Measurements from ENCODE around the gene GCHFR. TPM values are rescaled to one million over a fixed set of nuclear protein-coding genes. Genes with fewer than 3 reads are reported as not detected.
A peak's percentile ranks its signal among the peaks of the same experiment; 100 is the strongest.

Gene GCHFR
- total RNA-seq, 4 donors from 2014 or later, result 42.5 to 129 (median 97.1) TPM

DNA sequence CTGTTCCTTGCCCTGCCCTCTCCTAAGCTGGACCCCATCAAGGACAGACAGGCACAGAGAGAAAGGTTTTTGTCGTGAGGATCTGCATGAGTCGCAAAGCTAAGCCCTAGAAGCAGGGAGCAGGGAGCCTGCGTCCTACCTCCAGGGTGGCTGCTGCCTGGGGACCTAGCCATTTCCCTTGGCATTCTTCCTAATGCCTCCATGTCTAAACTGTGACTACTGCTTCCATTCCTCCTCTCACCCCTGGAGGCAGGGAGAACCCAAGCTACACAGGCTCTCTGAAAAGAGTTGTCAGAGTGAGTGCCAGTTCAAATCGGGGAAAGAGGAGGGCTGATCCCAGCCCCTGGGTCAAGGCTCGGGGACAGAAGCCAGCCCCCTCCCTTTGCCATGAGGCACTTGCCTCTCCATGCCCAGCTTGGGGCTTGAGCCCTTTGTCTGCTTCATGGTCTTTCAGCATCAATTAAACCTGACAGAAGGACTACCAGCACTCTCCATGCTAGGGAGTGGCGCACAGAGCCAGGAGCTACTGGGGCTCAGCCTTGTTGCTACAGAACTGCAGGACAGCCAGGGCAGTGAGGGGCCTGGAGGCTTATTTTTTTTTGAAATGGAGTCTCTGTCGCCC lies 2.4 kb downstream of the GCHFR start:
- ATAC-seq (ENCODE audit: low FRiP score), result no peak
- no peak for DNase-seq (ENCODE audit: low spot score)
- TF ChIP-seq CTCF (IDR thresholded peaks at IDR 0.05), result no peak

DNA sequence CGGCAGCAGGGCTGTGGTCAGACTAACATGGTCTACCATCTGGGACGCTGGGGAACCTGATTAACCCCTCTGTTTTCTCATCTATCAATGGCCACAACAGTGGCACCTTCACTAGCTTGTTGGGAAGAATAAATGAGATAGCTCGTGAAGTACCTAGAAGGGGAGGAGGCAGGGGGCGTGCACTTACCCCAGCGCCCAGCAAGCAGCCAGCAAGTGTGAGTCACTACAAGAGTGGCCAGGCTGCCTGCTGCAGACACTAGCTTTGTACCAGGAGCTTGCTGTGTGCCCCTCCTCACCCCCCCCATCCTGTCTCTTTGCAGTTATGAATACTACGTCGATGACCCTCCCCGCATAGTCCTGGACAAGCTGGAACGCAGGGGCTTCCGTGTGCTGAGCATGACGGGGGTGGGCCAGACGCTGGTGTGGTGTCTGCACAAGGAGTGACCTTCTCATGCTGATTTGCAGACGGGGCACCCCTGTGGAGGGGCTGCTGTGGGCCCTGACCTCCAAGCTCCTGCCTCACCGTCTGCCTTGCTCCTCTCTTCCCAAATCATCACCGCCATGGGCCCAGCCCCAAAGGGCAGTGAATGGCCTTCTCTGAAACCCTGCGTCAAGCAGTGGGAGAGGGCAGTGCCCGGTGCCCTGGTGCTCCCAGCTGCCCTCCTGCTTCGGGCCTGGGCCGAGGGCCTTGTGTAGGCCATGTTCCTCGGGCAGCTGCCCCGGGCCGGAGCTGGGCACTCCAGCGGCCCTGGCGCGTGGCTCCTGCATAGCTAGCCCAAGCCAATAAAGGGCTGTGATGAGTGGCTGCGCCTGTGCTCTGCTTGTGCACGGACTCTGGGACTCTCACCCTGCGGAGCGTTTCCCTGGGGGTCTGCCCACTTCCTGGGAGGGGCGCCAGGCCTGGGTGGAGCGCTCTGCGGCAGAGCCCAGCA lies 3.3 kb downstream of the GCHFR start:
- no peak for DNase-seq (ENCODE audit: low spot score)
- no peak for TF ChIP-seq CTCF (IDR thresholded peaks at IDR 0.05)
- no peak for ATAC-seq (ENCODE audit: low FRiP score)

DNA sequence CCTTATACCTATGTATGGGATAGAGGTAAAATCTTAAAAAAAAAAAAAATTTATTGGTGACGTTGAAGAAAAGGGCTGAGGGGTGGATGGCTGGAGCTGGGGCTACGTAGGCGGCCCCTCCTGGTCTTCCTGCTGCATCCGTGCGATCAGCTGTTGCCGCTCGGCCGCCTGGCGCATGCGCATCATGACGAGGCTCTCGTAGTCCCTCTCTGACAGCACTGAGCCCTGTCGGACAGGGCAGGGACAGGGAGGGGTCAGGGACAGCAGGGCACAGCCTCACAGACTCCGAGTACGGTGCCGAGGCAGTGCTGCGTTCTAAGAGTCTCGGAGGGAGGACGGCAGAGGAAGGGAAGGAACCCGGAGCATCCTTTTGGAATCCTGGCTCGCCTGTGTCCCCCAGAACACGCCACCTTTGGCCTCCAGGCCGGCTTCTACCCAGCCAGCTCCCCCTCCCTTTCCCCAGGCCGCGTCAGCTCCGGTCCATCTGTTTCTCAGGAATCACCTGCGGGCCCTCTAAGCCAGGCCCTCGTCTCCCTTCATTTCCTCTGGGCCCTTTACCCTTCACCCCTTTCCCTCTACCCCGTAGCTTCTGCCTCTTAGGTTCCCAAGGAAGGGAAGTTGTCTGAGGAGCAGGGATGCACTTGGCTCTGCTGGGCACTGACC lies 4.1 kb downstream of the GCHFR start:
- ATAC-seq (ENCODE audit: low FRiP score) (no peak), DNase-seq (ENCODE audit: low spot score) (no peak)
- TF ChIP-seq CTCF (IDR thresholded peaks at IDR 0.05), result no peak

GRCh38 chr15:40768521-40769273 lies 4.8 kb downstream of the GCHFR start:
- TF ChIP-seq CTCF (IDR thresholded peaks at IDR 0.05), result no peak
- ATAC-seq (ENCODE audit: low FRiP score), result no peak
- DNase-seq (ENCODE audit: low spot score), result no peak

GRCh38 chr15:40769274-40770146 lies 5.6 kb downstream of the GCHFR start, which contains the start of gene C15orf62:
C15orf62 (plus strand) TSS chr15:40769980; CDS start chr15:40770496, 516 bp downstream.
- ATAC-seq (ENCODE audit: low FRiP score), result peak; percentile 73
- TF ChIP-seq CTCF (IDR thresholded peaks at IDR 0.05), result no peak
- DNase-seq (ENCODE audit: low spot score), result peak; percentile 37

Data from omental fat pad (tissue), 4 donors.